ENCODE results near the gene USPL1.

The USPL1 gene

GRCh38 chr13:30681843-30682242 lies 64.1 kb downstream of the USPL1 start:
- Mint-ChIP-seq H3K4me1 (ENCODE audit: low read depth) (peaks cover 18% of the 10 kb centered on the region), H3K27me3 (ENCODE audit: low read depth) (peaks cover 15% of the 10 kb centered on the region), H3K27ac (no peak overlapping the region), H3K4me3 (no peak overlapping the region), H3K9me3 (no peaks in the 10 kb centered on the region), H3K36me3 (ENCODE audit: low read depth) (no peaks in the 10 kb centered on the region)
- no peak for DNase-seq (ENCODE audit: low spot score)

GRCh38 chr13:30685320-30685859 lies 67.7 kb downstream of the USPL1 start:
- H3K9me3 Mint-ChIP-seq, result peaks cover 4% of the 10 kb centered on the region
- DNase-seq (ENCODE audit: low spot score), result no peak
- no peak overlapping the region for H3K4me3 Mint-ChIP-seq
- peaks cover 3% of the 10 kb centered on the region for H3K36me3 Mint-ChIP-seq (ENCODE audit: low read depth)
- H3K27me3 Mint-ChIP-seq (ENCODE audit: low read depth), result peaks cover 15% of the 10 kb centered on the region
- peaks cover 15% of the 10 kb centered on the region for H3K4me1 Mint-ChIP-seq (ENCODE audit: low read depth)
- no peak overlapping the region for H3K27ac Mint-ChIP-seq

GRCh38 chr13:30685987-30686386 lies 68.3 kb downstream of the USPL1 start:
- H3K27me3 Mint-ChIP-seq (ENCODE audit: low read depth), result peaks cover 18% of the 10 kb centered on the region
- no peak overlapping the region for H3K27ac Mint-ChIP-seq
- H3K9me3 Mint-ChIP-seq, result peaks cover 4% of the 10 kb centered on the region
- peaks cover 3% of the 10 kb centered on the region for H3K36me3 Mint-ChIP-seq (ENCODE audit: low read depth)
- no peak overlapping the region for H3K4me3 Mint-ChIP-seq
- no peak for DNase-seq (ENCODE audit: low spot score)
- H3K4me1 Mint-ChIP-seq (ENCODE audit: low read depth), result peaks cover 20% of the 10 kb centered on the region

GRCh38 chr13:30687601-30688000 lies 69.9 kb downstream of the USPL1 start:
- peaks cover 18% of the 10 kb centered on the region for H3K27me3 Mint-ChIP-seq (ENCODE audit: low read depth)
- H3K4me3 Mint-ChIP-seq, result no peak overlapping the region
- peaks cover 3% of the 10 kb centered on the region for H3K36me3 Mint-ChIP-seq (ENCODE audit: low read depth)
- H3K27ac Mint-ChIP-seq, result no peak overlapping the region
- H3K9me3 Mint-ChIP-seq, result peaks cover 4% of the 10 kb centered on the region
- peaks cover 12% of the 10 kb centered on the region for H3K4me1 Mint-ChIP-seq (ENCODE audit: low read depth)
- DNase-seq (ENCODE audit: low spot score), result no peak

DNA sequence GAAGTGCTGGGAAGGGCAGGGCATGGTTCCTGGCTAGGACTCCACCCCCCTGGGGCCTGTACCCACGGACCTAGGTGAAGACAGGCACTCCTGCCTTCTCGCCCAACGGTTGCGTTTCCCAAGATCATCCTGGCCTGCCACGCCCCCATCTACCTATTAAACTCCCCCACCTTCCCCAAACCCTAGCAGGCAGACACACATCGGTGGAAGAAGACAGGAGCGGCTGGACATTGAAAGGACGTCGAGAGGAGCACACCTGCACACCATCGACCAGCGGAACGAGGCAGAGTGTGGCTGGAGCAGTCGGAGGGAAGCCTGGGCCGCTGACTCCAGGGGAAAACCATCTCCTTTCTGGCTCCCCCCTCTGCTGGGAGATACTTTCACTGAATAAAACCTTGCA lies 72.0 kb downstream of the USPL1 start:
- peaks cover 4% of the 10 kb centered on the region for H3K9me3 Mint-ChIP-seq
- peaks cover 12% of the 10 kb centered on the region for H3K4me1 Mint-ChIP-seq (ENCODE audit: low read depth)
- peaks cover 3% of the 10 kb centered on the region for H3K36me3 Mint-ChIP-seq (ENCODE audit: low read depth)
- no peak for DNase-seq (ENCODE audit: low spot score)
- H3K27me3 Mint-ChIP-seq (ENCODE audit: low read depth), result peaks cover 31% of the 10 kb centered on the region
- no peak overlapping the region for H3K27ac Mint-ChIP-seq
- no peak overlapping the region for H3K4me3 Mint-ChIP-seq

DNA sequence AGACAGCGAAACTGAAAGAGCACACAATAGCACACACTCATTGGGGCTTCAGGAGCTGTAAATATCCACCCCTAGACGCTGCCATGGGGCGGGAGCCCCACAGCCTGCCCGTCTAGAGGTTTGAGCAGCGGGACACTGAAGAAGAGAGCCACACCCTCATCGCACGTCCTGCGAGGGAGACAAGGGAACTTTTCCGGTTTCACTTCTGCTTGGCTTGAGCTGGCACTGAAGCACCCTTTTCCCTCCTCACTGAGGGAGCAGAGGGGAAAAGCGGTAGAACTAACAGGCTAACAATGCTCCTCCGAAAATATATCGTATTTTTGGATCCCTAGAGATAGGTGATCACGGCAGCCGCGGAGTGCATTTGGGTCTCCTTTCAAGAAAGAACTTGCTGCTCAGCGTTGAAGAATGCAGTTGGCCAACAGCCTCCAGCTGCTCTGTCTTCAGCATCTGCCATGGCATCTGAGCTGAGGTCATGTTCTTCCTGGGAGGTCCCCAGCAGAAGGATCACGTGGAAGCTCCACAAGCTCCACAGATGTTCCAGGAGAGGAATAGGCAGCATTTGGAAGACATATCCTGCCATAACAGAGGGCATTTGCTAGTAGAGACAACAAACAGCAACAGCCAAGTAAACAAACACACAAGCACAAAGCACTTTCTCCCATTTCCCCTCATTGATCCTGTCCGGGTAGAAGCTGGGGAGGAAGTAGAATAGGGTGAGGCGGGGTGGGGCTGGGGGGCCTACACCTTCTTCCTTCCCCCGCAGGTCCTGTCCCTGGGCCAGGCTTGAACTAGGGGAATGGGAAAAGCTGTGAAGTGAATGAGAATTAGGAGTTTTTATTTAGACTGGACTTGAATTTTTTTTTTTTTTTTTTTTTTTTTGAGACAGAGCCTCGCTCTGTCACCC lies 72.8 kb downstream of the USPL1 start:
- Mint-ChIP-seq H3K9me3 (peaks cover 4% of the 10 kb centered on the region), H3K4me1 (ENCODE audit: low read depth) (peaks cover 15% of the 10 kb centered on the region), H3K36me3 (ENCODE audit: low read depth) (peaks cover 3% of the 10 kb centered on the region), H3K4me3 (peak overlapping the region; percentile 78), H3K27ac (peak overlapping the region; percentile 72), H3K27me3 (ENCODE audit: low read depth) (peaks cover 33% of the 10 kb centered on the region)
- DNase-seq (ENCODE audit: low spot score), result no peak

DNA sequence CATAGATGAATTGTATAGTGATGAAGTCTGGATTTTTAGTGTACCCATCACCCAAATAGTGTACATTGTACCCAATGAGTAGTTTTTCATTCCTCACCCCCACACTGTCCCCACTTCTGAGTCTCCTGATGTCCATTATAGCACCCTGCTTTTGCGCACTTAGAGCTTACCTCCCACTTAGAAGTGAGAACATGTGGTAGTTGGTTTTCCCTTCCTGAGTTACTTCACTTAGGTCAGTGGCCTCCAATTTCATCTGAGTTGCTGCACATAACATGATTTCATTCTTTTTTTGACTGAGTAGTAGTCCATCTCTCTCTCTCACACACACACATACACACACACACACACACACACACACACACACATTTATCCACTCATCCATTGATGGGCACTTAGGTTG lies 74.4 kb downstream of the USPL1 start:
- Mint-ChIP-seq H3K4me1 (ENCODE audit: low read depth) (peaks cover 27% of the 10 kb centered on the region), H3K27me3 (ENCODE audit: low read depth) (peaks cover 28% of the 10 kb centered on the region), H3K27ac (no peak overlapping the region), H3K9me3 (peaks cover 4% of the 10 kb centered on the region), H3K4me3 (no peak overlapping the region), H3K36me3 (ENCODE audit: low read depth) (peaks cover 3% of the 10 kb centered on the region)
- DNase-seq (ENCODE audit: low spot score), result no peak

- Mint-ChIP-seq H3K4me3 (peak overlapping the region; percentile 19), H3K27ac (peak overlapping the region; percentile 5), H3K9me3 (no peaks in the 10 kb centered on the region), H3K27me3 (ENCODE audit: low read depth) (peaks cover 41% of the 10 kb centered on the region), H3K36me3 (ENCODE audit: low read depth) (no peaks in the 10 kb centered on the region), H3K4me1 (ENCODE audit: low read depth) (peaks cover 33% of the 10 kb centered on the region)
- peak; percentile 31 for DNase-seq (ENCODE audit: low spot score)
Measured at GRCh38 chr13:30696278-30697176, 78.8 kb downstream of the USPL1 start.

- H3K27ac Mint-ChIP-seq, result no peak overlapping the region
Measured at GRCh38 chr13:30697177-30697953, 79.6 kb downstream of the USPL1 start.

DNA sequence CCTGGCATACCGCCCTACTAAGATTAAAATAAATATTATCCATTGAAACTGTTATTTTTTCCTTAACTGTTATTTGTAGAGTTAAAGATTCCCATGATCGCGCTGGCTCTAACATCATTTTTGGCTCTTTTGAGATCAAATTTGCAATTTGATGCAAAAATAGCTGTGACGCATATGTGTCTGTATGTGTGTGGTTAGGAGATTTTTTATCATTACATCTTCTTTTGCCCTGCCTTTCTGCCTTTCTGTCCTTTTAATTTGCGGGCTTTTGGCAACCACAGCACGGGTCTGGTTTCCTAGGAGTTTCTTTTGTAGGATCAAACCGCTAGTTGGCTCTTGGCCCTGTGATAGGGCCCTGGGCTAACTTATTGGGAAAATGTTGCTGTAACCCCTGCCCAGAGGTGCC lies 80.3 kb downstream of the USPL1 start:
- peaks cover 40% of the 10 kb centered on the region for H3K4me1 Mint-ChIP-seq (ENCODE audit: low read depth)
- H3K27ac Mint-ChIP-seq, result no peak overlapping the region
- no peaks in the 10 kb centered on the region for H3K9me3 Mint-ChIP-seq
- no peaks in the 10 kb centered on the region for H3K36me3 Mint-ChIP-seq (ENCODE audit: low read depth)
- no peak for DNase-seq (ENCODE audit: low spot score)
- H3K4me3 Mint-ChIP-seq, result no peak overlapping the region
- H3K27me3 Mint-ChIP-seq (ENCODE audit: low read depth), result peaks cover 42% of the 10 kb centered on the region

More at GRCh38 chr13:30697177-30697953, 79.6 kb downstream of the USPL1 start:
- H3K4me1 Mint-ChIP-seq (ENCODE audit: low read depth), result peaks cover 37% of the 10 kb centered on the region
- H3K4me3 Mint-ChIP-seq, result no peak overlapping the region
- no peak for DNase-seq (ENCODE audit: low spot score)
- peaks cover 45% of the 10 kb centered on the region for H3K27me3 Mint-ChIP-seq (ENCODE audit: low read depth)
- H3K9me3 Mint-ChIP-seq, result no peaks in the 10 kb centered on the region
- no peaks in the 10 kb centered on the region for H3K36me3 Mint-ChIP-seq (ENCODE audit: low read depth)

GRCh38 chr13:30698488-30699005 lies 80.8 kb downstream of the USPL1 start:
- peaks cover 39% of the 10 kb centered on the region for H3K27me3 Mint-ChIP-seq (ENCODE audit: low read depth)
- no peak for DNase-seq (ENCODE audit: low spot score)
- H3K9me3 Mint-ChIP-seq, result no peaks in the 10 kb centered on the region
- H3K36me3 Mint-ChIP-seq (ENCODE audit: low read depth), result no peaks in the 10 kb centered on the region
- no peak overlapping the region for H3K4me3 Mint-ChIP-seq
- H3K27ac Mint-ChIP-seq, result no peak overlapping the region
- H3K4me1 Mint-ChIP-seq (ENCODE audit: low read depth), result peaks cover 40% of the 10 kb centered on the region

GRCh38 chr13:30700364-30700763 lies 82.6 kb downstream of the USPL1 start:
- H3K36me3 Mint-ChIP-seq (ENCODE audit: low read depth), result no peaks in the 10 kb centered on the region
- no peak overlapping the region for H3K4me3 Mint-ChIP-seq
- H3K4me1 Mint-ChIP-seq (ENCODE audit: low read depth), result peaks cover 39% of the 10 kb centered on the region
- no peak for DNase-seq (ENCODE audit: low spot score)
- no peaks in the 10 kb centered on the region for H3K9me3 Mint-ChIP-seq
- H3K27ac Mint-ChIP-seq, result no peak overlapping the region
- peaks cover 40% of the 10 kb centered on the region for H3K27me3 Mint-ChIP-seq (ENCODE audit: low read depth)

- Mint-ChIP-seq H3K9me3 (no peaks in the 10 kb centered on the region), H3K36me3 (ENCODE audit: low read depth) (no peaks in the 10 kb centered on the region), H3K4me1 (ENCODE audit: low read depth) (peaks cover 22% of the 10 kb centered on the region), H3K27ac (no peak overlapping the region), H3K27me3 (ENCODE audit: low read depth) (peaks cover 40% of the 10 kb centered on the region), H3K4me3 (no peak overlapping the region)
- DNase-seq (ENCODE audit: low spot score), result no peak
Measured at GRCh38 chr13:30702006-30702405, 84.3 kb downstream of the USPL1 start.

Measured in T-helper 2 cell treated with Interferon-gamma antibody and Interleukin-4, amounts not matched to agents 5 μg/mL and 100 μg/mL, for 36 hours (primary cell).